Activated CD8-positive, alpha-beta memory T cell treated with anti-CD3 and anti-CD28 coated beads, Interleukin-2, amount 50 U/mL, for 24 hours (primary cell): ENCODE measurements around the gene NOS3.

Experiments
- DNase-seq: peaks from one replicate; pipeline ENCODE4 v3.0.0-alpha.2; 2020; ENCODE audit errors: extremely low read depth

NOS3 gene

DNA sequence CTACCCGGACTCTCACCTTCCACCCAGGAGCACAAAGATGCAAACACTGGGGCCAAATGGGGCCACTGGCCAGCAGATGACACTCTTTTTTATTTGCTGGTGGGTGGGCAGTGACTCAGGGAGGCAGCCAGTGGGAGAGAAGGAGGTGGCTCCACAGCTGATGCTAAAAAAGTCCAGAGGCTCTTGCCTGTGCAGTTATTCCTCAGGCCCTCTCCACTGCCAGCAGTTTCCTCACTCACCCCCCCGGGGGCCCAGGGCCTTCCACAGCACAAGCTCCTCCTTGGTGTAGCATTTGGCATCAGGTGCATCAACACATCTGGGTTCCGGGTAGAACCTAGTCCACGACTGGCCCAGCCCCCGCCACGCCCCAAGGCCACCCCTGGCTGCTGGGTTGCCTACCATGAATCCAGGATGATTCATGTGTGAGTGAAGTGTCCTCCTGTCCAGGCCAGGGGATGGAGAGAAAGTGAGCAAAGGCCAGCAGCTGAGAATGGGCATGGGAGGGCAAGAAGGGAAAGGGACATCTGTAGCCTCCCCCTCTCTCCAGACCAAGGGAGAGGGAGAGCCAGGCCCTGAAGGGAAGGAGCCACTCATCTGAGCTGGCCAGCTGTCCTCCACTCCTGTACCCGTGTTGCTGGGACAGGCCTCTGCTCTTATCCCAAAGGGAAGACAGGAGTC lies 11.0 kb upstream of the NOS3 start:
- DNase-seq = no peak

DNA sequence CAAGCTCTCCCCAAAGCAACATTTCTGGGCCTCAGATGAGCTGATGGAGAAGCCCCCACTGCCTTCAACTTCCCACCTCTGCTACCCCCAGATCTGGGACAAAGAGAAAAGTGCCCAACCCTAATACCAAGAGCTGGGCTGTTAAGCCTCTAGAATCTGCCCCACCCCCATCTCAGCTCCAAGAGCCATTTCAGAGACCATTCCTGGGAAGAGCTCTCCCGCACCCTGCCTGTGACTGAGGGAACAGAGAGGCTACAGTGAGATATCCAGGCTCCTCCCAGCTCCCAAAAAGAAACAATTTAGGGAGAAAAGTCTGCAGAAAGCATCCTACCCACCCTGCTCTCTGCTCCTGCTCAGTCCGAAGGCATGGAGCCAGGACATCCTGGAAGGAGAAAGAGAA lies 10.2 kb upstream of the NOS3 start:
- no peak for DNase-seq

DNA sequence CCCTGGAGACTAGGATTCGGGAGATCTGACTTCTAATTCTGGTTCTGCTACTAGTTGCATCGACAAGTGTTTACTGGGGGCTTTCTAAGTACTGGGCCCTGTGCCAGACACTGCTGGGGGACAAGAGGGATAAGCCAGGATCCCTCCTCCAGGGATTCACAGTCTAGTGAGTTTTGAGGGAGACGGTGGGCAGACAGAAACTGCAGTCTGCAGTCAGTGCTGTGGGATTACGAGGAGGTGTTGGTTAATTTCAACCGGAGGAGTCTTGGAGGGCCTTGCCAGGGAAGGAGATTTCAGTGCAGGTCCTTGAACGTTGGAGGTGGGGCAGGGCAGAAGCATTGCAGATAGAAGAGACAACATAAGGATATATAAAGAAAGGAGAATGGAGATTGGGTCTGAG lies 9.2 kb upstream of the NOS3 start:
- no peak for DNase-seq

DNA sequence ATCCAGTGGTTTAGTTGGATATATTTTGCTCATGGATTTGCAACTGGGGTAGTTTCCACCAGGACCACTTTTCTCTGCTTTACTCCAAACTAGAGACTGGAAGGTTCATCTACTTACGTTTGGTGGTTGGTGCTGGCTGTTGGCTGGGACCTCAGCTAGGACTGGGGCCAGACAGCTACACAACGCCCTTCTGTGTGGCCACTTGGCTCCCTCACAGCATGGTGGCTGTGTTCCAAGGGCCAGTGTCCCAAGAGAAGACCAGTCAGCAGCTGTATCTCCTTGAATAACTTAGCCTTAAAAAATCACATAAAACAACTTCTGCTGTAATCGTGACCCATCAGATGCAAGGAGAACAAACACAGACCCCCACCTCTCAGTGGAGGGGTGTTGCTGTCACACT lies 8.5 kb upstream of the NOS3 start:
- no peak for DNase-seq

DNA sequence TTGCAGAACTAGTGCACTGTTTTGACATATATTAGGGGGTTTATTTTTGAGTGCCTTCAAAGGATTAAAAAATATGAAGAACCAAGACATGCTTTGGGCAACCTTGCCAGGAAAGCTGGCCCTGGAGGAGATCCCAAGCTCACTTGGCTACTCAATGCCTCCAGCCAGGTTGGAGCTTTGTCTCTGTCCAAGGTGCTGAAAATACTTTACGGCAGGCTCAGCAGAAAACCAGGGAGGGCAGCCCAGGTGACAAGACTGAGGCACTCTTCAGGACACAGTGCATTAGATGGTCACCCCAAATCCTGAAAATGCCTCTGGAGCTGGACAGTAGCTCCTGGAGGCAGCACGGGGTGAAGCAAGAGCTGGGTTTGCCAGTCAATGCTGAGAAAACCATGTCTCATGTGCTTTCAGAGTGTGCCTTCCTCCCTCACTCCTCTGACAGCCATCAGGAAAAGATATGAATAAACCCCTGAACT lies 6.9 kb upstream of the NOS3 start:
- no peak for DNase-seq

DNA sequence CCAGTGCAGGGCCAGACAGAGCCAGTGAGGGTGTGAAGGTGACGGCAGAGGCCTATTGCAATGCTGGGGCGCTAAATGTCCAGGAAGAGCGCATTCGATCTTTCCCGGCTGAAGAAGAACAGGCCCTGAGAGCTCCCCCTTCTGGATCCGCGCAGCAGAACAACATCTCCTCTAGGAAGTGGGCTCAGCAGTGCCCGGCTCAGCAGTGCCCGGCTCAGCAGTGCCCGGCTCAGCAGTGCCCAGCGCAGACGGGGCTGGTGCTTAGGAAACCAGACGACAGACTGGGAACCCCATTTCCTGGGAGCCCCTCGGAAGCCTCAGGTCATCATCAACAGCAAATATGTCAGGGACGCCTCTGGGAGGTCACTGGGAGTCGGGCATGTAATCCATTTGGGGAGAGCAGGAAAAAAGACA lies 4.7 kb upstream of the NOS3 start:
- peak; percentile 24 for DNase-seq

DNA sequence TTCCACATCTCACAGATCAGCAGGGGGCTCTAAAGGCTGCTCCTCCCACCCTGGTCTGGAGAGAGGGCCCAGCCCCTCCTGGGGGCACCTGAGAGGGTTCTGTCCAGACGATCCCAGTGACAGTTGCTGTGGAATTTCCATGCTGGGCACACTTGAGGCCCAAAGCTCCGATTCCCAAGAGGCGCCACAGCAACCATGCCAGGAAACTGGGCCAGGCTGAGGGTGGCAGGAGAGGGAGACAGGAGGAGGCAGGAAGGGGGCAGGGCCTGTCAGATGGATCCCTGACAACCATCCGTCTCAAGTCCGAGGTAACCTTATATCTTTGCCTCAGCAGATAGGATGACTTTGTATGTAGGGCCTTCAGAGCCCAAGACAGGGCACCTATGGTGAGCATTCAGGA lies 4.3 kb upstream of the NOS3 start:
- DNase-seq = no peak

DNA sequence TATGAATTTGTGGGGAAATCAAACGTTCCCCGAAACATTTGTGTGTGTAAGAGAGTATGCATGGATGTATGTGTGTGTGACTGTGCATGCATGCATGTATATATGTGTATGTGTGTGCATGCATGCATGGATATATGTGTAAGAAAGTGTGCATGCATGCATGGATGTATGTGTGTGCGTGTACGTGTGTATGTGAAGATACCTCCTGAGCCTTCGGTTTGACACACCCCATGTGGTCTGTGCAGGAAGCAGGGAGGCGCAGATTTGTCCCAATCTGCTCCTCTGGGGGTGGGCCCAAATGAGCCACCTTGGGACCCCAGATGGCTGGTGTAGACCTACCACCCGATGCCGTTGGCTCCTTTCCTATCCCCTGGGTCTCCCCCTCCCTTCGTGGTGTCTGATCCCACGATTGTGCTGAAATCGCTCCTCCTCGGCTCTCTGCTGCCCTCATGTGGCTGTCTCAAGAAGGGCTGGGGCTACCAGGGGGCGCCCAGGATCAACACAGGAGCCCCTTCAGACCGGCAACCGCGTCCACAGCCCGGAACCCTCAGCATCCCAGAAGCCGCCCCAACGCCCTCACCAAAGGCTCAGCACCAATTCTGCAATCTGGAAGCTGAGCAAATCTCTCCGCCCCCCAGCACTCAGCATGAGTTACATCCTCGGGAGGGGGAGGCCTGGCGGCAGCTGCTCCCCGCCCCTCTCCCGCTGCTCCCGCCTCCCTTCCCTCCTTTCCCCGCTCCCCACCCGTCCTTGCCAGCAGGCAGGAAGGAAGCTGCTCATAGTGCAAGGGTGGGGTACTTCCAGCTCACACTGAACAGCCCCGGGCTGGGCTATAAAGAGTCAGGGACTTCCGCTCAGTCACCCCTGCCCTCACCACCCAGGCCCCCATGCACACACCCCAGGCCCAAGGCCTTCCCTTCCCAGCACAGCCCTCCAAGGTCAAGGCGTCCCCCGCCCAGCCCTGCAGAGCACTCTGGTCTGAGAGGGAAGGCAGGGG lies 2.3 kb upstream of the NOS3 start:
- peak; percentile 27 for DNase-seq

DNA sequence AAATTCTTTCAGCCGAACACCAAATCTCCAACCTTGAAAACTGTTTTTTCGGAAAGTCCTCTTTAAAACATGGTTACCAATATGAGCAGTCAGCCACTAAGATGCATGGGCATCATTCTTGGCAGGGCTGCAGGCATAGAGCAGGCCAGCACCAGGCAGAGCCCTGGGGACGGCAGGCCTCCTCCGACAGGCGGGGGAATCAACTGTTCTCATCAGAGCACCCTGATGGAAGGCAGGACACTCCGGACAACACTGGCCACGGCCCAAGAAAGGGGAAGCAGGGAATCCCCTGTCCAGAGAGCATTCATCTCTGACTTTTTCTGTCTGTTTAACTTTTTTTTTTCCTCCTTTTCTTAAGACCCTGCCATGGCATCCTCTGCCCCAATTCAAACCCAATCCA lies 1.4 kb upstream of the NOS3 start:
- no peak for DNase-seq

DNA sequence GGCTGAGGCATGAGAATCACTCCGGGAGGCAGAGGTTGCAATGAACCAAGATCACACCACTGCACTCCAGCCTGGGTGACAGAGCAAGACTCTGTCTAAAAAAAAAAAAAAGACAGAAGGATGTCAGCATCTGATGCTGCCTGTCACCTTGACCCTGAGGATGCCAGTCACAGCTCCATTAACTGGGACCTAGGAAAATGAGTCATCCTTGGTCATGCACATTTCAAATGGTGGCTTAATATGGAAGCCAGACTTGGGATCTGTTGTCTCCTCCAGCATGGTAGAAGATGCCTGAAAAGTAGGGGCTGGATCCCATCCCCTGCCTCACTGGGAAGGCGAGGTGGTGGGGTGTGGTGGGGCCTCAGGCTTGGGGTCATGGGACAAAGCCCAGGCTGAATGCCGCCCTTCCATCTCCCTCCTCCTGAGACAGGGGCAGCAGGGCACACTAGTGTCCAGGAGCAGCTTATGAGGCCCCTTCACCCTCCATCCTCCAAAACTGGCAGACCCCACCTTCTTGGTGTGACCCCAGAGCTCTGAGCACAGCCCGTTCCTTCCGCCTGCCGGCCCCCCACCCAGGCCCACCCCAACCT lies 1.3 kb downstream of the NOS3 start:
- DNase-seq = no peak

DNA sequence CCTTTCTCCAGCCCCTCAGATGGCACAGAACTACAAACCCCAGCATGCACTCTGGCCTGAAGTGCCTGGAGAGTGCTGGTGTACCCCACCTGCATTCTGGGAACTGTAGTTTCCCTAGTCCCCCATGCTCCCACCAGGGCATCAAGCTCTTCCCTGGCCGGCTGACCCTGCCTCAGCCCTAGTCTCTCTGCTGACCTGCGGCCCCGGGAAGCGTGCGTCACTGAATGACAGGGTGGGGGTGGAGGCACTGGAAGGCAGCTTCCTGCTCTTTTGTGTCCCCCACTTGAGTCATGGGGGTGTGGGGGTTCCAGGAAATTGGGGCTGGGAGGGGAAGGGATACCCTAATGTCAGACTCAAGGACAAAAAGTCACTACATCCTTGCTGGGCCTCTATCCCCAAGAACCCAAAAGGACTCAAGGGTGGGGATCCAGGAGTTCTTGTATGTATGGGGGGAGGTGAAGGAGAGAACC lies 2.1 kb downstream of the NOS3 start:
- DNase-seq = no peak

DNA sequence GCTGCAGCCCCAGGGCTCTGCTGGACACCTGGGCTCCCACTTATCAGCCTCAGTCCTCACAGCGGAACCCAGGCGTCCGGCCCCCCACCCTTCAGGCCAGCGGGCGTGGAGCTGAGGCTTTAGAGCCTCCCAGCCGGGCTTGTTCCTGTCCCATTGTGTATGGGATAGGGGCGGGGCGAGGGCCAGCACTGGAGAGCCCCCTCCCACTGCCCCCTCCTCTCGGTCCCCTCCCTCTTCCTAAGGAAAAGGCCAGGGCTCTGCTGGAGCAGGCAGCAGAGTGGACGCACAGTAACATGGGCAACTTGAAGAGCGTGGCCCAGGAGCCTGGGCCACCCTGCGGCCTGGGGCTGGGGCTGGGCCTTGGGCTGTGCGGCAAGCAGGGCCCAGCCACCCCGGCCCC lies 2.7 kb downstream of the NOS3 start:
- no peak for DNase-seq

DNA sequence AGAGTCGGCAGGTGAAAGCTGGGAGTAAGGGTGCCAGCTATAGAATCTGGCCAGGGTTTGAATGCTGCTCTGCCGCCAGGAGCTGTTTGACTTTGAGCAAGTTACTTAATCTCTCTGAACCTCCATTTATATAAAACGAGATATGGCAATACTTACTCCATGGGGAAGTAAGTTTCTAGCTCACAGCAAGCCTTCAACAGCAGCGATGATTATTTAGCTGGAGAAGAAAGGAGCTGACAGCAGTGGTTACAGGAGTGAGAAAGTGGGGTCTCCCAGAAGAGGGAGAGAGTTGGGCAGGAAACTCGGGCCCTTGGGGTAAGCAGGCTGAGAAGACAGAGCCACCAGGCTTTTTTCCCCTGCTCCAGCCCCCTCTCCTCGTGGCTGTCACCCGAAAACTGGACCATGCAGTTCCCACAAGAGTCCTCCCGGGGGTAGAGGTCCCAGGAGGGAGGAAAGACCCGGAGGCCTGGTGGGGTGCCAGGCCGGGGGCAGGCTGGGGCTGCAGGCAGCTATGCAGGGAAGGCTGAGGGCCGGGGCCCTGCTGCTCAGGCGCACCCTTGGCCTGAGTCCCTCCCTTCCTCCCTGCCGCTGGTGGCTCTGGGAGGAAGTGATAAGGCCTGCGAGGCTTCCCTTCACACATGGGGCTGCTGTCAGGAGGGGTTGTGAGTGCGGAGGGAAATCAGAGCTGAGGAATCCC lies 3.5 kb downstream of the NOS3 start:
- no peak for DNase-seq

DNA sequence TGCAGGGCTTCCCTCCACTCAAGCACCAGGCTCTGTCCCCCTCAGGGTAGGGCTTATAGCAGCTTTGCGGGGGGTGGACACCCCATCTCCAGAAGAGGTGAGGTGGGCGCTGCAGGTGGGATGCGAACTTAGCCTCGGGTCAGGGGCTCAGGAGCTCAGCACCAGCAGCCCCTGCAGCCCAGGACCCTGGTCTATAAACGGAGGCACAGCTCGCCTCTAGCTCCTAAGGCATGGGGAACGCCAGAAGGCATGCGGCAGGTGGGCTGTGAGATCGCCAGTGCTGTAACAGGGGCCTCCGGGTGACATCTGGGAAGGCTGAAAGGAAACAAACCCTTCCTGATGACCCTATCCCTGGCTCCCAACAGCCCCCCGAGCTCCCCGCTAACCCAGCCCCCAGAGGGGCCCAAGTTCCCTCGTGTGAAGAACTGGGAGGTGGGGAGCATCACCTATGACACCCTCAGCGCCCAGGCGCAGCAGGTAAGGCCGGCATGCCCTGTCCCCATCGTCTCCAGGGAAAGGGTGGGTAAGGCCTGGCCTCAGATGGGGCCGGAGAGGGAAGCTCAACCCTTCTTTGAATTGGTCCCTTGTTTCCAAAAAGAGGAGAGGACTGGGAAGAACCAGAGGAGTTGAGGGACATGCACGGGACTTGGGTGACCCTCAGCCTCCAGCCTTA lies 4.2 kb downstream of the NOS3 start:
- no peak for DNase-seq

DNA sequence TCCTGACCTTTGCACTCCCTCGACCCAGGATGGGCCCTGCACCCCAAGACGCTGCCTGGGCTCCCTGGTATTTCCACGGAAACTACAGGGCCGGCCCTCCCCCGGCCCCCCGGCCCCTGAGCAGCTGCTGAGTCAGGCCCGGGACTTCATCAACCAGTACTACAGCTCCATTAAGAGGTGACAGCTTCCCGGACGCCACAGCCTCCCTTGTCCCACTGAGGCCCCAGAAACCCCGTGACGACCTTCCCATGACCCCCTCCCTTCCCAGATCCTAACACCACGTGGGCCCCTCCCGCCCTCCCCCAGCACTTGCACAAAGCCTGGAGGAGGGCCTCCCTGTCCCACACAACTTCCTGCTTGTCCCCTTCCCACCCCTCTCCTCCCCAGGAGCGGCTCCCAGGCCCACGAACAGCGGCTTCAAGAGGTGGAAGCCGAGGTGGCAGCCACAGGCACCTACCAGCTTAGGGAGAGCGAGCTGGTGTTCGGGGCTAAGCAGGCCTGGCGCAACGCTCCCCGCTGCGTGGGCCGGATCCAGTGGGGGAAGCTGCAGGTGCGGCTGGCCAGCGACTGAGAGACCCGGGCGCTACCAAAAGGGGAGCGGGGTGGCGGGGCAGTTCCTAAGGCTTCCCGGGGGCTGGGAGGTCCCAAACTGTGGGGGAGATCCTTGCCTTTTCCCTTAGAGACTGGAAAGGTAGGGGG lies 5.7 kb downstream of the NOS3 start:
- DNase-seq = no peak

DNA sequence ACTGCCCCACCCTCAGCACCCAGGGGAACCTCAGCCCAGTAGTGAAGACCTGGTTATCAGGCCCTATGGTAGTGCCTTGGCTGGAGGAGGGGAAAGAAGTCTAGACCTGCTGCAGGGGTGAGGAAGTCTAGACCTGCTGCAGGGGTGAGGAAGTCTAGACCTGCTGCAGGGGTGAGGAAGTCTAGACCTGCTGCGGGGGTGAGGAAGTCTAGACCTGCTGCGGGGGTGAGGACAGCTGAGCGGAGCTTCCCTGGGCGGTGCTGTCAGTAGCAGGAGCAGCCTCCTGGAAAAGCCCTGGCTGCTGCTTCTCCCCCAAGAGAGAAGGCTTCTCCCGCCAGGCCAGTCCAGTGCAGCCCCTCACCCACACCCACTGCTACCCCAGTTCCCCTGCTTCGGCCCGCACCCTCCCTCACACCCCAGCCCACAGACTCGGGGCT lies 6.3 kb downstream of the NOS3 start:
- no peak for DNase-seq

DNA sequence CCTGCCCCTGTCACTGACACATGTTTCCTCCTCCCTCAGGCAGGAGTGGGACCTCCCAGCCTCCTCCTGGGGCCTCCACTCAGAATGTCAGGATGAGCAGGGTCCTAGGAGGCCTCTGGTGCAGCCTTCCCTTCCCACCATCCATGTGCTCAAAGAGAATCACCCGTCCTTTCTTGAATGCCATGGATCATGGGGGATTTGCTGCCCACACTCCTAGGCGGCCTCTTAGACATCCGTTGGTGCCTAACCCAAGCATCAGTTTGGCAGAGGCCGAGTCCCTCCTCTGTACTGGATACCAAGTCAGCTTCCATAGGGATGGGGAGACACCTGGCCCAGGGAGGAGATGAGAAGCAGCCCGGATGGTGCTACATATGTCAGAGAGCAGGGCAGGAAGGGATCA lies 7.0 kb downstream of the NOS3 start:
- no peak for DNase-seq

DNA sequence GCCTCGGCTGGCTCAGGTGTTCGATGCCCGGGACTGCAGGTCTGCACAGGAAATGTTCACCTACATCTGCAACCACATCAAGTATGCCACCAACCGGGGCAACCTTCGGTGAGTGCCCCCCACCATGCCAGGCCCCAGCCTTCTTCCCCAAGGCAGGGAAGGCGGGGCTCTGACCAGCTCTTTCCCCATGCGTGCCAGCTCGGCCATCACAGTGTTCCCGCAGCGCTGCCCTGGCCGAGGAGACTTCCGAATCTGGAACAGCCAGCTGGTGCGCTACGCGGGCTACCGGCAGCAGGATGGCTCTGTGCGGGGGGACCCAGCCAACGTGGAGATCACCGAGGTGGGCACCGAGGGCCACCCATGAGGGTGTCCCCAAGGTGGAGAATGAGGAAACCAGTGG lies 7.5 kb downstream of the NOS3 start:
- DNase-seq = no peak

DNA sequence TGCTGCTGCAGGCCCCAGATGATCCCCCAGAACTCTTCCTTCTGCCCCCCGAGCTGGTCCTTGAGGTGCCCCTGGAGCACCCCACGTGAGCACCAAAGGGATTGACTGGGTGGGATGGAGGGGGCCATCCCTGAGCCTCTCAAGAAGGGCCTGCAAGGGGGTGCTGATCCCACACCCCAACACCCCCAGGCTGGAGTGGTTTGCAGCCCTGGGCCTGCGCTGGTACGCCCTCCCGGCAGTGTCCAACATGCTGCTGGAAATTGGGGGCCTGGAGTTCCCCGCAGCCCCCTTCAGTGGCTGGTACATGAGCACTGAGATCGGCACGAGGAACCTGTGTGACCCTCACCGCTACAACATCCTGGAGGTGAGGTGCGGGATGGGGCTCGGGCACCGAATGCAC lies 8.2 kb downstream of the NOS3 start:
- DNase-seq = no peak

DNA sequence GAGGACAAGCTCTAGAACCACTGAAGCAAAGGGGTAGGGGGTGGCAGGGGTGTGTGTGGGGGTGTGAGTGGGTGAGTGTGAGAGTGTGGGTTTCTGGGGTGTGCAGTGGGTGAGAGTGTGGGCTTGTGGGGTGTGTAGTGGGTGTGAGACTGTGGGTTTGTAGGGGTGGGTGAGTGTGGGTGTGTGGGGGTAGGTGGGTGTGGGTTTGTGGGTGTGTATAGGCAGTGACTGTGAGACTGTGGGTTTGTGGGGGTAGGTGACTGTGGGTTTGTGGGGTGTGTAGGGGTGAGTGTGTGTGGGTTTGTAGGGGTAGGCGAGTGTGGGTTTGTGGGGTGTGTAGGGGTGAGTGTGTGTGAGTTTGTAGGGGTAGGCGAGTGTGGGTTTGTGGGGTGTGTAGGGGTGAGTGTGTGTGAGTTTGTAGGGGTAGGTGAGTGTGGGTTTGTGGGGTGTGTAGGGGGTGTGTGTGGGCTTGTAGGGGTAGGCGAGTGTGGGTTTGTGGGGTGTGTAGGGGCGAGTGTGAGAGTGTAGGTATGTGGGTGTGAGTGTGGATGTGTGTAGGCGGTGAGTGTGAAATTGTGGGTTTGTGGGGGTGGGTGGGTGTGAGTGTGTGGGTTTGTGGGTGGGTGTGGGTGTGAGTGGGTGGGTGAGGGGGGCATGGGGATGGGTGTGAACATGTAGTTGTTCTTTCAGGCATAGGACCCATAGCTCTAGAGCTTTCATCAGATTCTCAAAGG lies 8.8 kb downstream of the NOS3 start:
- no peak for DNase-seq
